Gastrocnemius medialis (tissue), 4 donors: Measurements from ENCODE around the gene SMG5.

Experiments used
- CTCF ChIP-seq, 5 experiments: fragments of 450-650 bp in 3 of 5; fragments of 200-600 bp in 2 of 5; sonication (generic) in 2 of 5; IDR thresholded peaks in 4 of 5; conservative IDR thresholded peaks in 1 of 5; 1 replicate in 4 of 5; 2 replicates in 1 of 5; pipeline ENCODE4 v1.5.1; 2016 to 2019; ENCODE audit warnings: antibody characterized with exemption in 5 of 5, mild to moderate bottlenecking in 3 of 5, moderate library complexity in 3 of 5
- POLR2A ChIP-seq, 2 donors: fragments of 450-650 bp; IDR thresholded peaks; one replicate each; pipeline ENCODE4 v1.6.1; 2017; ENCODE audit warnings: antibody characterized with exemption in 2 of 2, mild to moderate bottlenecking in 2 of 2, moderate library complexity in 2 of 2

- TF ChIP-seq CTCF (IDR thresholded peaks at IDR 0.05 in 4 of 5, conservative IDR thresholded peaks at IDR 0.05 in 1 of 5) = no peak
- TF ChIP-seq POLR2A (IDR thresholded peaks at IDR 0.05) = no peak
Observed at GRCh38 chr1:156284757-156285156, 2.1 kb upstream of the SMG5 start.
